ENCODE data around the gene MOCOS. TPM values are rescaled to one million over a fixed set of nuclear protein-coding genes. Genes with fewer than 3 reads are reported as not detected.

Gene MOCOS
- total and polyA plus RNA-seq, 2 of the 13 experiments (the other 11 are each of a cell fraction or from before 2014, with no cell fraction given): 7.7 to 15.4 TPM

DNA sequence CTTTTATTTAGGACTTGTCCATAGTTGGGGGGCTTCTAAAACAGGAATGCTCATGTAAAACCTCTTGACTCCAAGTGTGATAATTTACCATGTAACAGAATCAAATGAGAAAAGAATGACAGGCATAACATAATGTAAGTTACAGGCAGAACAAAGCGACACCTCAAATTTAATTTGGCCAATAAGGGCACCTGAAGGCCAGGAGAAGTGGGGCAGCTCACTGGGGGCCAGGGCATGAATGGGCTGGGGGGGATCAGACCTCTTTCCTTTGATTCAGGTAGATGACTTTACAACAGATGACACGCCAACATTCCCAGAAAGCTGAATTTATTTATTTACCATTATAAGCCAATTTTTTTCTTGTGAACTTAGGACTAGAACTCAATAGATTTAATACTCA is 14.5 kb downstream of the MOCOS start (continued):
- TF ChIP-seq, protein P1, sequence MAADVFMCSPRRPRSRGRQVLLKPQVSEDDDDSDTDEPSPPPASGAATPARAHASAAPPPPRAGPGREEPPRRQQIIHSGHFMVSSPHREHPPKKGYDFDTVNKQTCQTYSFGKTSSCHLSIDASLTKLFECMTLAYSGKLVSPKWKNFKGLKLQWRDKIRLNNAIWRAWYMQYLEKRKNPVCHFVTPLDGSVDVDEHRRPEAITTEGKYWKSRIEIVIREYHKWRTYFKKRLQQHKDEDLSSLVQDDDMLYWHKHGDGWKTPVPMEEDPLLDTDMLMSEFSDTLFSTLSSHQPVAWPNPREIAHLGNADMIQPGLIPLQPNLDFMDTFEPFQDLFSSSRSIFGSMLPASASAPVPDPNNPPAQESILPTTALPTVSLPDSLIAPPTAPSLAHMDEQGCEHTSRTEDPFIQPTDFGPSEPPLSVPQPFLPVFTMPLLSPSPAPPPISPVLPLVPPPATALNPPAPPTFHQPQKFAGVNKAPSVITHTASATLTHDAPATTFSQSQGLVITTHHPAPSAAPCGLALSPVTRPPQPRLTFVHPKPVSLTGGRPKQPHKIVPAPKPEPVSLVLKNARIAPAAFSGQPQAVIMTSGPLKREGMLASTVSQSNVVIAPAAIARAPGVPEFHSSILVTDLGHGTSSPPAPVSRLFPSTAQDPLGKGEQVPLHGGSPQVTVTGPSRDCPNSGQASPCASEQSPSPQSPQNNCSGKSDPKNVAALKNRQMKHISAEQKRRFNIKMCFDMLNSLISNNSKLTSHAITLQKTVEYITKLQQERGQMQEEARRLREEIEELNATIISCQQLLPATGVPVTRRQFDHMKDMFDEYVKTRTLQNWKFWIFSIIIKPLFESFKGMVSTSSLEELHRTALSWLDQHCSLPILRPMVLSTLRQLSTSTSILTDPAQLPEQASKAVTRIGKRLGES (CRISPR knock-in tag; IDR thresholded peaks at IDR 0.05; ENCODE audit: borderline replicate concordance): no peak
- no peak for TF ChIP-seq NR3C1 (CRISPR knock-in tag; IDR thresholded peaks at IDR 0.05)
- TF ChIP-seq NFE2 (CRISPR knock-in tag; IDR thresholded peaks at IDR 0.05): no peak
- TF ChIP-seq NCOA2 (CRISPR knock-in tag; IDR thresholded peaks at IDR 0.05): no peak
- no peak for TF ChIP-seq ZNF7 (CRISPR knock-in tag; IDR thresholded peaks at IDR 0.05)

DNA sequence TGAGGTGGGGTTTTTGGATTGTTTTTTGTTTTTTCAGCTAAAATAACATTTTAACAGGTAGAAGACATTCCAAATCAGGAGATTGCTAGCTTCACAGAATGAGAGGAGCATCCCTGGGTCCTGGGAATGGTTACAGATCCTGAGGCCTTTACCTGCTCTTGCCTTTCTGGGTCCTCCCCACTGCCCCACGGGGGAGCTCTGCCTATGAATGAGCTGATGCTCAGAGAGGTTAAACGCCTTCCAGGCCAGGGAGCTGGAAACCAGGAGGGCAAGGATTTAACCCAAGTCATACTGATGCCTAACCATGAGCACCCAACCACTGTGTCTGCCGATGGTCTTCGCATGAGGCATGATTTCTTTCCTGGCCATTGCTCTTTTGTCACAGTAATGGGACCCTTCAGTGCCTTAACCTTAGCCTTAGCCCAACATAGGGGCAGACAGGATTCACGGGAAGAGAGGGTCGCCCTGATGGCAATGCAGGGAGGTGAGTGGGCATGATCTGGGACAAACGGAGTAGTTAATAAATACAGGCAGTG is 16.1 kb downstream of the MOCOS start:
- BruUV-seq (replicated peaks): no TSS peak
- 97% methylated on average over 7 of the region's 7 CpGs for WGBS (ENCODE audit: low lambda C conversion rate)
- no peak for DNase-seq (ENCODE audit: low spot score)
- Histone ChIP-seq H3K9me3 (ENCODE audit: low read length) (no peaks in the 10 kb centered on the region), H3K79me2 (ENCODE audit: insufficient read depth, low read length) (no peaks in the 10 kb centered on the region), H3K9ac (ENCODE audit: insufficient read depth, low read depth, low read length) (no peak overlapping the region), H3K27ac (ENCODE audit: extremely low read length, insufficient read depth, low read length) (no peak overlapping the region), H3K27me3 (ENCODE audit: control insufficient read depth in 1 of 2, insufficient read depth in 2 of 2, low read length in 2 of 2) (no peaks in the 10 kb centered on the region), H3K36me3 (replicated peaks in 1 of 2; ENCODE audit: control insufficient read depth in 1 of 2, insufficient read depth in 2 of 2, low read length in 2 of 2) (peaks cover 6 to 26% of the 10 kb centered on the region in 2 experiments; a peak in 4 of 5 replicates), H2AFZ (ENCODE audit: low read length) (no peak overlapping the region), H3K4me1 (ENCODE audit: insufficient read depth, low read length) (peaks cover 6% of the 10 kb centered on the region; the same call in 1 of the 2 replicates), H3K4me2 (ENCODE audit: low read depth, low read length) (no peak overlapping the region), H3K4me3 (replicated peaks in 1 of 3; ENCODE audit: insufficient read depth in 1 of 3, low read depth in 2 of 3, low read length in 3 of 3) (no peak overlapping the region), H4K20me1 (ENCODE audit: insufficient read depth, low read length) (no peaks in the 10 kb centered on the region)
- in situ Hi-C loops (cut with HindIII; ENCODE audit: extremely low pct_ligation_motif_present, low pct_unique_long_range_greater_than_20kb) (no loop called here), intact Hi-C loops (cut with micrococcal nuclease; ENCODE audit: unreplicated experiment) (no loop called here)
- ChIA-PET POLR2A (interaction anchor here (1.0 kb wide), 1 partner anchor 27 kb away, joined by 3 read pairs; no protein-coding TSS in a partner anchor), CTCF (ENCODE audit: low intra/inter-chr PET ratio, low total read pairs) (no interaction called here)
- no peak for FAIRE-seq
- TF ChIP-seq ZNF251 (CRISPR knock-in tag; IDR thresholded peaks at IDR 0.05) (no peak), RORA (CRISPR knock-in tag; IDR thresholded peaks at IDR 0.05) (no peak)
- no peak for ATAC-seq
